HG02610 (cell line): ENCODE results near the gene KRT82.

Source experiments
- ATAC-seq: cut with Tn5 transposase; IDR thresholded peaks from one replicate; pipeline ENCODE4 v1.9.1; 2021; ENCODE audit warnings: mild to moderate bottlenecking, moderate library complexity; ENCODE audit not compliant: unreplicated experiment

KRT82 gene

DNA sequence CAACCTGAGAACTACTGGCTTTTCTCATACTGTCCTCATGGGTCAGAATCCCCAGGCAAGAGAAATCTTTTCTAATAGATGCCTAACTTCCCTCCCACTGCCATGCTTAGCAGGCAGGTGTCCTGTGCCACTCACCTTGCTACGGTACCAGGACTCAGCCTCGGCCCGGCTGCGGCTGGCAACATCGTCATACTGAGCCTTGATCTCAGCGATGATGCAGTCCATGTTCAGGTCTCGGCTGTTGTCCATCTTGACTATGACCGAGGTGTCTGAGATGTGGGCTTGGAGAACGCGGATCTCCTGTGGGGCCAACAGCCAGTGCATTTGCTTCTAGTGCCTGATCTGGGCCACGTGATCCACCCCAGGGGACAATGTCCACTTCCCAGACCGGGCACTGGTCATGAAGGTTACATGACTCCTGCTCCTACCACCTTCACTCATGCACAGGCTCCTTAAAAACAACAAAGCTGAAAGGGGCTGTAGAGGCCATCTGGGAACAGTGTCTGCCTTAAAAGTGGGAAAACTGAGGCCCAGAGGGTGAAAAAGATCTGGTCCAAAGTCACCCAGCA, 42.9 kb downstream of the KRT82 start:
- no peak for ATAC-seq

DNA sequence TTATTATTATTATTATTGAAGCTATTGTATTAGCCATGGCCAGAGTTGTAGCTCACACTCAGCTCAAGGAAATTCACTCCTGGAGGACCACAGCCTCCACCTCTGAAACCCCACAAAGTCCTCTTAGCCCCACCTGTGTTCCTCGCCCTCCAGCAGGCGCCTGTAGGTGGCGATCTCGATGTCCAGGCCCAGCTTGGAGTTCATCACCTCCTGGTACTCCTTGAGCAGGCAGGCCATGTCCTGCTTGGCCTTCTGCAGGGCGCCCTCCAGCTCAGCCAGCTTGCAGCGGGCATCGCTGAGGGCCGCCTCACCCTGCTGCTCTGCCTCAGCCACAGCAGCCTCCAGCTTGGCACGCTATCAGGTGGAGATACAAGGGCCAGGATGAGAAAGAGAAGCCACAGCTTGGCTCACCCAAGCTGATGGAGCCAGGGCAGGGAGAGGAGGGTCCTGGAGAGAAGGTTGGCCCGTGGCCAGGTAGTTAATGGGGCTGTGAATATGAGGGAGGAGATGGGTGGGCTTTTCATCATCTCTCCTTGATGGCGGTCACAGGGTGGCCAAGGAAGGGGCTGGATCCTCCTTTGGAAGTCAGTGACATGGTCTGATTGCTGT, 43.9 kb downstream of the KRT82 start:
- no peak for ATAC-seq

DNA sequence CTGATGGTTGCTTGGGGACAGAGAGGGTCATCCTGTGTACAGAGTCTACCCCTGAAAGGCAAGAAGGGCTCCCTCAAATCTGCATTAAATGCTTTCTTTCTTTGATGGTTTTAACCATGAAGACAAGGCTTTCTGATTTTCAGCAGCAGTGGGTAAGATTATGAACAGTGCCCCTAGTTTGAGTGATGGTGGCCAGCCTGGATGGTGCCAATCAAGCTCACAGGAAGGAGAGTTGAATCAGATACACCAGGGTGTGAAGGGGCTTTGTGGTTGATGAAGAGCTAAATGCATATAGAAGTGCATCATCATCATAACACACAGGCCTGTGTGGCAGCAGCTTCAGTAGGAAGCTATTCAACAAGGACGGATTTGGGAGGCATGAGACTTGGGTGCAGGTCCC, 44.6 kb downstream of the KRT82 start:
- ATAC-seq, result no peak

DNA sequence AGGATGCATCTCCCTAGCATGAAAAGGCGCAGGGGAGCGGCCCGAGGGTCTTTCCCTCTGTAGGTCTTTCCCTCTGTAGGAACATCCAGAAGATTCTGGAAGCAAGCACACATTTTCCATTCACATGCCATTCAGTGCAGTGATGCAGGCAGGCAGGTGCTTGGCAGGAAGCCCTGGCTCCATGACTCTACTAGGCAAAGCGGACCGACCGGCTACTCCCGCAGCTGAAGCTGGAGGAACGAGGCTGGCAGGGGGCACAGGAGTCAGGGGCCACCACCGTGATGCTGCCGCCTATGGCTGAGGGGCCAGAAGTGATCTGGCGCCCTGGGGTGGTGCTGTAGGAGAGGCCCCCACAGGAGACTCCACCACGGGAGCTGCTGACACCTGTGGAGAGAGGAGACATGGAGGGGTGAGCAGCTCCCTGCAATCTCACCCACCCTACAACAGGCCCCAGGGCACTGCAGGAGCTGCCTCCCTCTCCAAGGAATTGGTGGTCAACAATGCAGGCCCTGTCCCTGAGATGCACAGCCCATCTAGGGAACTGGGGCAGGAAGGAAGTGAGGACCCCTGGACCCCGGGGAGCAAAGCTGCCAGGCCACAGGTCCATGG, 45.4 kb downstream of the KRT82 start:
- ATAC-seq, result no peak

DNA sequence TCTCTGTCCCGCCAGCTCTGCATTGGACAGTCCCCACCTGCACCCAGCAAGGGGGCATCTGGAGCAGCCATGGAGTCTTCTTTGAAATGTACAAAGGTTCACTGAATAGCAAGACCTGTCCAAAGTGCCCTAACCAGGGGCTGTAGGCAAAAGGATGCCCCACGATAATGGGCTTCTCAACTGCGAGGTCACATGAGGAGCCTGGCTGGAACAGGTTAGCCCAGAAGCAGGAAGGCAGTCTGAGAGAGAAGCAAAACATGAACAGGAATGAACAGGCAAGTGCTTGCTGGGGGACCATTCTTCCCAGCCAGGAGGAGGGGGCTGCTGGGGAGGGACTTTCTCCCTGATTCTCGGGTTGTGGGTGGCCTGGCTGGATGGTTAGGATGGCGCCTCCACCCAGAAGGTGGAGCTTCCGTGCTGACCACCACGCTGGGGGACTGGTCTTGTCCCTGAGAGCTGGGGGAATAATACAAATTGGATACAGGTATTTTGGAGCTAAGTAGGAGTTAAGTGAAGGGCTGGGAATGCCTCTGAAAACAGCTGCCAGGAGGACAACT, 46.0 kb downstream of the KRT82 start:
- no peak for ATAC-seq

DNA sequence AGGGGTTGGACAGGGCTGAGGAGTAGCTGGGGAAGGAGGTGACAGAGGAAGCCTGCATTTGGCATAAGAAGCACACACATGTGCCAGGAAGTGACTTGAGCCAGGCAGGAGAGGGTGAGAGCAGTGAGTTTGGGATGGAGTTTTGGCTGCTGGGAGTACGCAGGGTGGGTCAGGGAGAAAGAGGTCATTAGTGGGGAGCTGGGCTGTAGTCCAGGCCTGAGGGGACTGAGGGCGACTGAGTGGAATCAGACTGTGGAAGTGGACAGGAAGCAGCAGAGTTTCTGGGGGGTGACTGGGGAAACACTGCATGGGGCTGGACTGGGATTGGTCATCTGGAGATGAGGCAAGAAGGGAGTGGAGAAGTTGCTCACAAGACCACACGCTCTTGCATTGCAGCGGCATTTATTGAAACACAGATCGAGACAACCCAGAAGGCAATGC, 46.5 kb downstream of the KRT82 start:
- ATAC-seq, result no peak

DNA sequence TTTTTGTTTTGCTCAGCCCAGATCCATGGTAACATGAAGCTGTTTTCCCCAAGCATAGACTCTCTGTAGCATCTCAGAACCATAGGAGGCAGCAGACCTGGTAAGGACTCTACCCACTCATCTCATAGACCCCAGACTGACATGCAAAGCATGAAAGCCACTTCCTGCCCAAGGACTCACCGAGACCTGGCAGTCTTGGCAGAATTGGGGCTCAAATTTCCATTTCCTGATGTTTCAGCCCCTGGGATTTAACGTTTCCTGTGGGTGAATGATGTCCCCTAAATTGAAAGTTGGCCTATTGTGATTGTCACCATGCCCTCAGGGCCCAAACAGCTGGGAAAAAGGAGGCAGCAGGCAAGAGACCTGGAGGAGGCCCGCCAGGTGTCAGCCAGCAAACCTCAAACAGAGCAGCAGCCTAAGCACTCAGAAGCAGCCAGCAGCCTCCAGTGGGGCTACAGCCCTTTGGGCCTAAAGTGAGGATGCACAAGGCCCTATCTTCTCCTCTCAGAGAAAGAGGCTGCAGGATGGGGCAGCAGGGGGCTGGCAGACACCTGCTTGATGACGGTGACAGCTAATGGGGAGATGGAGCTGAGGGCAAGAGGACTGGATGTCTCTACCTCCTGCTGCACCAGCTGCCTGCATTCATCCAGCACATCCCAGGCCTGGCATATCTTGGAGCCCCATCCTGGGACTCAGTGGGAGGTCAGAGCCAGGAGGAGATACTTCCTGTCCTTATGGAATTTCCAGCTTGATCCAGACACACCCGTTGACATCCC, 47.4 kb downstream of the KRT82 start:
- peak; percentile 85 for ATAC-seq

DNA sequence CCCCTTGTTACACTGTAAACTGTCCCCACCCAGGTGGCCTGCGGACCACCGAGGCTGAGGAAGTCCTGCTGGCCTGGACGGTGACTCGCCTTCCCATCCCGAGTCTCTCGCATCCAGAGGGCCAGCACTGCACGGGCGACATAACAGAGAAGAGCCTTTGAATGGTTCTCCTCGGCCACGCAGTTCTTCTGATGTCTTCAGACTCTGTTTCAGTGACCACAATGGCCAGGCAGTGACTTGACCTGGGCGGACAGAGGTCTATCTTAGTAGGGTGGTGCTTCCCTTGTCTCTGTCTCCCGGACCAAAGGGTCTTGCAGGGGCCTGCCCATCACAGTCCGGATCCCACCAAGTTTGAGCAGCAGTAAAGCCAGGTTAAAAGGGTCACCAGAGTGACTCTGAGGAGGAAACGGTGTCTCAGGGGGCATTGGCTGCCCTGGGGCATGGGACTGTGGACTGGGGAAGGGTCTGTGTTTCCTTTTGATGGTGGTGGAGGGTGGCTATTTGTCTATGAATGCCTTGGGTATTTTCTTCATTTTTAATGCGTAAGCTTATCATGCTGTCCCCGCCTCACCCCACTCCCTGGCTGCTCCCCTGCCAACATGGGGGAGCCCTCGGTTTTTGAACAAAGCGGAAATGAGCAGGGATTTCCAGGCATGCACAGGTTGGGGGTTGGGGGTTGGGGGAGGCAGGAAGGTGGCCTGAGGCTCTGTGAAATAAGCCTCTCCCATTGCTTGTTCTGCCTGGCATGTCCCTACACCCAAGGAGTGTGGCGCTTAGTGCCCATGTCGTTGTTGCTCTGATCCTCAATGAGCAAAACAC, 49.2 kb downstream of the KRT82 start:
- no peak for ATAC-seq

DNA sequence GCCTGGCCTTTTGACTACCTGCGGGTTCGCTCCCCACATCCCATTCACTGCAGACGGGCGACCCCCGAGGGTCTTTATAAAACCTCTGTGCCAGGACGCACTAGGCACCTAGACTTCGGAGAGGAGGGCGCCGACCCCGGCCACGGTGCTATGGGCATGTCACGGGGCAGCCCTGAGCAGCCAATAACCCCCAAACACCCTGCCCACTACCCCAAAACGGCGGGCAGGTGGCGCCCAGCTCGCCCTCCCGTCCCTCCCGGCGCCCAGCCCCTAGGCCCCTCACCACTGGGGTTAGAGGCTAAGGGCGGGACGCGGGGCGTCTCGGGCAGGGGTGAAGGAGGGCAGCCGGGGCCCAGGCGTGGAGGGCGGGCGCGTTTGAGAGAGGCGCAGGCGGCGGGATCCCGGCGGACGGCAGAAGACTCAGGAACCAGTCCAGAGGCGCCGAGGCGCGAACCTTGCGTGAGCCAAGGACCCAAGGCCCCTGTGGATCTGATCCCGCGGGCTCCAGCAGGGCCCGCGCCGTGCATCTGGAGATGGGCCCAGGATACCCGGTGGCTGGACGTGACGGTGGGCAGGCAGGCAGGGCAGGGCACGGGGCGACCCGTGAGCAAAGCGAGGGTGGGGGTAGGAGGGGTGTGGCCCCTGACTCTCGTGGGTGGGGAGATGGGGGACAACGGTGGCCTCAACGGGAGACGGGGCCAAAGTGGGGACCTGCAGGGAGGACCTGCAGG, 49.9 kb downstream of the KRT82 start:
- ATAC-seq, result no peak

DNA sequence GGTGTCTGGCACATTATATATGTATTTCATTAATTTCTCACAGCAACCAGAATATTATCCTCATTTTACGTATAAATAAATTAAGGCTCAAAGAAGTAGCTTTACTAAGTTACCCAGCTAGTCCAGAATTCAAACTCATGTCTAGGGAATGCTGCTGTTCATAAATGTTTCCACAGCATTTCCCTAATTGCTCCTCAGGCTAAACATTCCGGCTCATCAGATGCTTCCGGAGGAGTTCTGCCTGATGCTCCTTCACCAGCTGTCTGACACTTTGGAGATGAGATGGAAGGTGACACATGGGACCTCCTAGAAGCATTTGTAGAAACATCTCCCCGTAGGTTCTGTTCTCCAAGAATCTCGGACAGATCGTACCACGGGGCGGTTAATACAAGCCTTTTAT, 51.0 kb downstream of the KRT82 start:
- no peak for ATAC-seq

DNA sequence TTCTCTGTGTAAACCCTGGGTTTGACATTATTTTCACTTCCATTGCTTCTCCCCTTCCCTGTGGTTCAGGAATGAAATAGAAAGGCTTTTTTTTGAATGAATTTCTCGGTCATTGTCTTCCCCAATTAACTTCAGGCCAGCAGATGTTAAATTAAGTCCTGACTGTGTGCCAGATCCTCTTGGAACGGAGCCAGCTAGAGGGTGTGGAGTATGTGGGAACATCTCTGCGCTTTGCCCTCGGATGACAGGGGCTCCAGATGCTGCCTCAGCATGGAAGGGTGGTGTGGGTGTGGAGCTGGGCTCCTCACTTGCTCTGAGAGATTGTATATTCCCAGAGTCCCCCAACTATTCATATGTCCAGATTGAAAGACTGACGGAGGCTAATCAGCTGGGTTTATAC, 51.9 kb downstream of the KRT82 start:
- ATAC-seq, result no peak

DNA sequence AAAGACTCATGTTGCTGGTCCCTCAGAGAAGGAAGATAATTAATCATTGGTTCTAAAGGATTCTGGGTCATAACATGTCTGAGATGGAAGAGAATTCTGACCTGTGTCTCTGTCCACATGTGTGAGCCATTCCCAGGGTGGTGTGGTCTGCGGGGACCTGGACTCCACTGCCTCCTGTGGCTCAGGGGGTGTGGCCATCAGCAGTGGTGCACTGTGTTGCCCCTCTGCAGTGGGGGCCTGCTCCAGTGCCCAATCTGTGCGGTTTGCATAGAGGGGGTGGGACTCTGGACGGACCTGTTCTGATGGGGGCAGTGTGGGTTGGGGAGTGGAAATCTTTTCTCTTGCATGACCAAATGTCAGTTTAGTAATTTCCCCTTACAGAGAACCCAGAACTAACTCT, 52.4 kb downstream of the KRT82 start:
- no peak for ATAC-seq

DNA sequence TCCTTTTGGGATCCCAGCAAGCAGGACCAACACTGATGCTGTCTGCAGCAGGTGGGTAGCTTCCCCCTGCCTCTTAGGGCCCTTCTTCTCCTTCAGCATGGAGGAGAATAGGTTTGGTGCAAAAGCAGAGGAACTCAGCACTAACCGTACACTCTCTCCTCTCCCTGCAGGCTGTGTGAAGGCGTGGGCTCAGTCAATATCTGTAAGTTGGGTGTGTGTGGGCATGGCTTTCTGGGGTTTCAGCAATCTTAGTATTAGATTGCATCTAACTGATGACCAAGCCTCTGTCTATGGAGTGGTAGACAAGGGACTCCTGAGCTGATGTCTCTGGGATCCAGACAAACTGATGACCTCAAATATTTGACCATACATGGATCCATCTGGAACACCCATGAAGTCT, 53.2 kb downstream of the KRT82 start:
- ATAC-seq, result no peak

DNA sequence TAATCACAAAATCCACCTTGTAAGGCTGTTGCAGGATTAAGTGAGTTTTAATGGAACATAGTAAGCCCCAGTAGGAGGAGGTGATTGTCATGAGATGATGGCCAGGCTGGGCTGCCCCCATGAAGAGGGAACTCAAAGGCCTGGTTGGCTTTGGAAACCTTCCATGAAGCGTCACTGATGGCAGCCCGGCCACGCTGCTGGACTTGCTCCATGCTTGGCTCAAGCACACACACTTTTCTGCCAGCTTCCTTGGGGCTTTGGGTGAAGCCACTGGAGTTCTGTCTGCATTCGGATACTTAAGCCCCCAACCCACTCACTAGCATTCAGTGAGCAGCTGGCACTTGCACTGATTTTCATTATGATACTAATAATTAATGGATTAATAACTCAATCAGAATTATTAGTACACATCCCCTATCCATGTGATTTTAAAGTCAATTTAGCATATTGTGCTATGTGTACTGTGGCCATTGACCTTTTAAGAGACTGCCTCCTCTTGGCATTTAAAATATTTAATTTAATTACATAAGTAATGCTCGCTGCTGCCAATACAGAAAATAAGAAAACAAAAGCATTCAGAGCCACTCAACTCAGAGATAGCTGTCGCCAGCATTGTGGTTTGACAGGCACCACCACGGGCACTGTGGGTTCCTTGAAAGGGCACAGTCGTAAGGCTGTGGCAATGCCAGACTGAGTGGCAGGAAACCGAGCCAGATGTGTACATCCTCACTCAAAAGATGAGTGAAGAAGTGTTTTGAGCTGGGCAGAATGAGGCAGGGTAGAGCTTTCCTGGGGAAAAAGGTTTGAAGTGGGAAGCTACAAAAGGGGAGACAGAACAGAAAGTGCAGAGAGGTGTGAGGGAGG, 54.7 kb downstream of the KRT82 start:
- ATAC-seq, result no peak

DNA sequence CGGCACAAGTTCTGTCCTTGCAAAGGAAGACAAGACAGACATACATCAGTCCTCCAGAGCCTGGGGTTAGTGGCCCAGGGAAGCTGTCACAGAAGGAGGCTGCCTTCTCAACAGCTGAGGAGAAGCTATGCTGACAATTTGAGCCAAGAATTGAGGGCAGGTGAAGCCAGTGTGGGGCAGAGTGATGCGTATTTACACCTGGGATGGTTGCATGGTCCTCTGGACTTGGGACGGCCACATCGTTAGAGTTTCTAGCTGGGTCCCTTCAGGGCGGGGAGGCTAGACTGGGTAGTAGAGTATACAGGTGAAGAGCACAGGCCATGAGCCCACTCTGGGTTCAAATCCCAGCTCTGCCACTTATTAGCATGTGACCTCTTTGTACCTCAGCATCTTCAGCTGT, 55.3 kb downstream of the KRT82 start:
- no peak for ATAC-seq

DNA sequence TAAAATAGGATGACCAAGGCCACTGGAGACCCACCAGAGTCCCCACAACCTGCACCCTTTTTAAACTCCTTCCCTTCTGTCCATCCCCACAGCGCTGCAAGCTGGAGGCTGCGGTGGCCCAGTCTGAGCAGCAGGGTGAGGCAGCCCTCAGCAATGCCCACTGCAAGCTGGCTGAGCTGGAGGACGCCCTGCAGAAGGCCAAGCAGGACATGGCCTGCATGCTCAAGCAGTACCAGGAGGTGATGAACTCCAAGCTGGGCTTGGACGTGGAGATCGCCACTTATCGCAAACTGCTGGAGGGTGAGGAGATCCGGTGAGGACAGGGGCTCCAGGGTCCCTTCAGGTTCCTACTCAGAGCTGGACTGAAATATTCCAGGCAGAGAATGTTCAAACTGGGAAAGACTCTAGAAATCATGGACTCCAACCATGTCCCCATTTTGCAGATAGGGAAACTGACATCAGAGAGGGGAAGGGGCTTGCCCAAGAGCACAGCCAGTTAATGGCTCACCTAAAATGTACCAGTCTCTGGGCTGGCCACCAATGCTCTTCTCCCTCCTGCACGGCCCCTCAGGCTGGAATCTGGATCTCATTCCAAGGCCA, 56.0 kb downstream of the KRT82 start:
- no peak for ATAC-seq

DNA sequence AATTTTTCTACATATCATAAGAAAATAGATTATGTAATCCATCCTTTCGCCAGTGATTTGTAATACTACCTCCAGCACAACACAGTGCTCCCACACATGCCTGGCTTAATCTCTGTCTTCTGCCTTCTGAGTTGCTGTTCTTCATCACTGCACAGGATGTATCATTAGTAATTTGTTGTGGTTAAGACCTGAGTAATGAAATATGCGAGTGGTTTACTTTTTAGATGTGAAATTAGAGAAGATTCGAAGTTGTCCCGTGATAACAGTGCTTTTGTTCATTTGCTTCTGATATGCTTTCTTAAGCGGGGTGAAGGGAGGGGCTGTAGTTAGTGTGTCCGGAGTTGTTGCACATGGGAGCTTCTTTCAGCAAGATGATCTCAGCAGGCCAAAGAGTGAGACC, 56.9 kb downstream of the KRT82 start:
- ATAC-seq, result no peak

DNA sequence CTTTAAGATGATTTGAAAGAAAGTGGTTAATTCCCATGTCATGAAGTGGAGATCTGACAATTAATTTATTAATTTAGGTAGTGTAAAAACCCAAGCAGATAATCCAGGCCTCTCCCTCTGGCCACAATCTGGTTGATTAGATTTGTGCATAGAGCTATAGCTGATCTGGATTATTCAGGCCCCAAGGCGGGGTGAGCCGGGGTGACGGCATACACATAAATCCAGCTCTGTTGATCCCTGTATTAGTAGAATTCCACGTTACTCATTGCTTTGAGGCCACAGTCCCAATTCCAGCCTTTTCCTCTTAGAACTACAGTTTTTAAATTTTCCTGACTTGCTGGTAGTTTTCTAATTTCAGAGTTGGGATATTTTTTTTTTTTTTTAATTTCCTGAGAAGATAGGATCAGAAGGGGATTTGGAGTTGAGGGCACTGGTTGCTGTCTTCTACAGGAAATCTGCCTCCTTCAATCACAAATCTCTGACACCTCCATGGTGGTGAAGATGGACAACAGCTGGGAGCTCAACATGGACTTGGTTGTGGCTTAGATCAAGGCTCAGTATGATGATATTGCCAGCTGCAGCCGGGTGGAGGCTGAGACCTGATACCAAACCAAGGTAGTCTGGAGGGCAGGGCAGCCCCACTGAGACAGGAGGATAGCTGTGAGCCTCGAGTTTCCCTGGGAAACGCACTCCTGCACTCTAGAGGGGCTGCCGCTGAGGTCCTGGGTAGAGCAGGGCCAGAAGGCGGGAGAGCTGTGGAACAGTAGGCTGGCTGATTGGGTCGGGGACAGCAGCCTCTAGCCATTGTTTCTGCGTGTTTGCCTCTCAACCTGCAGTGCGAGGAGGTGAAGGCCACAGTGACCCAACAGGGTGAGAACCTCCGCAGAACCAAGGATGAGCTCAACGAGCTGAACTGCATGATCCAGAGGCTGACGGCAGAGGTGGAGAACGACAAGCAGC, 58.3 kb downstream of the KRT82 start:
- ATAC-seq, result no peak
